Cortex of kidney (tissue), 1 donor: ENCODE data around the gene KCTD12.

Experiments
- DNase-seq: peaks from one replicate; lab custom pipeline; 2025; lab: John Stamatoyannopoulos, UW

KCTD12 gene

GRCh38 chr13:76887076-76887563 lies 915 bp upstream of the KCTD12 start:
- no peak for DNase-seq

GRCh38 chr13:76886005-76886291 lies 257 bp downstream of the KCTD12 start:
- no peak for DNase-seq

- no peak for DNase-seq
These were observed 801 bp downstream of the KCTD12 start for GRCh38 chr13:76885203-76886004.

- DNase-seq = no peak
These were observed 1.4 kb downstream of the KCTD12 start for GRCh38 chr13:76884907-76885202.

- DNase-seq = no peak
These were observed 1.9 kb downstream of the KCTD12 start for GRCh38 chr13:76884186-76884906.

GRCh38 chr13:76883236-76883635 lies 3.0 kb downstream of the KCTD12 start:
- no peak for DNase-seq

GRCh38 chr13:76882431-76882830 lies 3.8 kb downstream of the KCTD12 start:
- no peak for DNase-seq

GRCh38 chr13:76879883-76880270 lies 6.3 kb downstream of the KCTD12 start:
- no peak for DNase-seq

- no peak for DNase-seq
These were observed 6.9 kb downstream of the KCTD12 start for GRCh38 chr13:76879203-76879882.

- DNase-seq = no peak
These were observed 8.2 kb downstream of the KCTD12 start for GRCh38 chr13:76878043-76878442.

- no peak for DNase-seq
These were observed 10.9 kb downstream of the KCTD12 start for GRCh38 chr13:76875271-76875815.

- DNase-seq = no peak
These were observed 11.7 kb downstream of the KCTD12 start for GRCh38 chr13:76874479-76874878.

- no peak for DNase-seq
These were observed 12.8 kb downstream of the KCTD12 start for GRCh38 chr13:76873445-76873844.

GRCh38 chr13:76872675-76873074 lies 13.5 kb downstream of the KCTD12 start:
- DNase-seq = no peak

GRCh38 chr13:76871432-76871831 lies 14.8 kb downstream of the KCTD12 start:
- DNase-seq = no peak

GRCh38 chr13:76868371-76868770 lies 17.8 kb downstream of the KCTD12 start:
- DNase-seq = no peak

- no peak for DNase-seq
These were observed 20.2 kb downstream of the KCTD12 start for GRCh38 chr13:76865996-76866503.

GRCh38 chr13:76865109-76865508 lies 21.1 kb downstream of the KCTD12 start:
- no peak for DNase-seq

- DNase-seq = no peak
These were observed 21.9 kb downstream of the KCTD12 start for GRCh38 chr13:76864259-76864658.

- no peak for DNase-seq
These were observed 23.2 kb downstream of the KCTD12 start for GRCh38 chr13:76863022-76863421.

- DNase-seq = no peak
These were observed 24.3 kb downstream of the KCTD12 start for GRCh38 chr13:76861859-76862258.

GRCh38 chr13:76860706-76861105 lies 25.5 kb downstream of the KCTD12 start:
- DNase-seq = no peak

- no peak for DNase-seq
These were observed 31.3 kb downstream of the KCTD12 start for GRCh38 chr13:76854894-76855293.
